Endothelial cell of umbilical vein (primary cell): ENCODE data around the gene NELFB. TPM values are rescaled to one million over a fixed set of nuclear protein-coding genes. Genes with fewer than 3 reads are reported as not detected.

Source experiments
- BruUV-seq: library from RNA; stranded (reverse); fragments of 400-500 nt; replicated peaks from 2 replicates; lab custom pipeline; 2021; lab: Mats Ljungman, UMichigan
- CTCF ChIA-PET: fragments of 300-600, 350-600 bp; sonication (Branson Sonifier 250); formaldehyde crosslinking; loops from one replicate; lab custom pipeline; 2021; ENCODE audit warnings: antibody characterized with exemption, inconsistent platforms; lab: Charles Lee
- POLR2A ChIA-PET: fragments of 300-600, 350-600 bp; sonication (Branson Sonifier 250); formaldehyde crosslinking; loops from one replicate; lab custom pipeline; 2021; ENCODE audit warnings: antibody characterized with exemption, inconsistent platforms; lab: Charles Lee
- DNase-seq: peaks from one replicate; pipeline ENCODE4 v3.0.0-alpha.2; 2011; ENCODE audit warnings: low read depth, low spot score
- FAIRE-seq: peaks from 2 replicates; lab custom pipeline; 2011; peaks lifted over from hg19 to GRCh38; lab: Jason Lieb, UNC
- H2AFZ ChIP-seq: 2 replicates; pipeline ENCODE4 v1.6.0; 2012; ENCODE audit warnings: low read depth, low read length, control low read depth, inconsistent platforms
- H3K27ac ChIP-seq: 2 replicates; pipeline ENCODE4 v1.5.1; 2011; ENCODE audit warnings: low read depth, mild to moderate bottlenecking, control low read depth, low read length, moderate library complexity; ENCODE audit not compliant: insufficient read depth
- H3K27me3 ChIP-seq, 2 experiments: 2 replicates each; pipeline versions ENCODE4 v1.6.0 to v1.6.1; 2011; ENCODE audit warnings: low read length in 2 of 2, mixed read lengths in 1 of 2; ENCODE audit not compliant: control insufficient read depth in 2 of 2, insufficient read depth in 2 of 2
- H3K36me3 ChIP-seq, 2 experiments: 2 replicates in 1 of 2; 3 replicates in 1 of 2; pipeline ENCODE4 v1.5.1; 2011; ENCODE audit warnings: low read length in 2 of 2, mild to moderate bottlenecking in 1 of 2, moderate library complexity in 1 of 2; ENCODE audit not compliant: control insufficient read depth in 2 of 2, insufficient read depth in 2 of 2; ENCODE audit errors: extremely low read depth in 1 of 2
- H3K4me1 ChIP-seq: 3 replicates; pipeline ENCODE4 v1.5.1; 2011; ENCODE audit warnings: mild to moderate bottlenecking, low read length; ENCODE audit not compliant: control insufficient read depth, insufficient read depth; ENCODE audit errors: extremely low read depth
- H3K4me2 ChIP-seq: 2 replicates; pipeline ENCODE4 v1.6.1; 2011; ENCODE audit warnings: low read length, control low read depth, mixed read lengths; ENCODE audit not compliant: insufficient read depth
- H3K4me3 ChIP-seq, 3 experiments: fragments of 200-600 bp in 1 of 3; sonication (generic), shearing (Covaris generic) in 1 of 3; replicated peaks in 1 of 3; 2 replicates each; pipeline ENCODE4 v1.5.1; 2011 to 2016; ENCODE audit warnings: control low read depth in 3 of 3, low read length in 3 of 3, mild to moderate bottlenecking in 2 of 3, inconsistent platforms in 1 of 3, low read depth in 1 of 3, moderate library complexity in 1 of 3; ENCODE audit not compliant: insufficient read depth in 1 of 3
- H3K79me2 ChIP-seq: 2 replicates; pipeline ENCODE4 v1.6.0; 2012; ENCODE audit warnings: low read length, inconsistent platforms; ENCODE audit not compliant: control insufficient read depth, insufficient read depth
- H3K9ac ChIP-seq: replicated peaks from 2 replicates; pipeline ENCODE3; 2011; ENCODE audit warnings: low read length, control low read depth; ENCODE audit not compliant: insufficient read depth; ENCODE audit errors: extremely low read depth
- H3K9me1 ChIP-seq: replicated peaks from 3 replicates; pipeline ENCODE4 v1.6.0; 2011; ENCODE audit warnings: mild to moderate bottlenecking, low read length; ENCODE audit not compliant: control insufficient read depth, insufficient read depth; ENCODE audit errors: extremely low read depth
- H3K9me3 ChIP-seq: replicated peaks from 2 replicates; pipeline ENCODE4 v1.5.1; 2012; ENCODE audit warnings: low read length, inconsistent platforms; ENCODE audit not compliant: control insufficient read depth, insufficient read depth
- H4K20me1 ChIP-seq: replicated peaks from 2 replicates; pipeline ENCODE3; 2011; ENCODE audit warnings: mild to moderate bottlenecking, low read length; ENCODE audit not compliant: control insufficient read depth, insufficient read depth; ENCODE audit errors: extremely low read depth
- CTCF ChIP-seq, 2 donors: IDR thresholded peaks; 1 replicate in 1 of 2; 2 replicates in 1 of 2; pipeline ENCODE4 v1.5.1; 2011; ENCODE audit warnings: low read length in 2 of 2, mild to moderate bottlenecking in 2 of 2, moderate library complexity in 2 of 2, control low read depth in 1 of 2, inconsistent platforms in 1 of 2, low read depth in 1 of 2; ENCODE audit not compliant: insufficient read depth in 1 of 2; ENCODE audit errors: extremely low read depth in 1 of 2
- EZH2 ChIP-seq: IDR thresholded peaks from 2 replicates; pipeline ENCODE4 v1.6.1; 2012; ENCODE audit warnings: borderline replicate concordance, low read depth, mild to moderate bottlenecking, moderate library complexity, low read length, inconsistent platforms; ENCODE audit not compliant: severe bottlenecking
- FOS ChIP-seq: IDR thresholded peaks from 2 replicates; pipeline ENCODE4 v1.6.1; 2011; ENCODE audit warnings: mild to moderate bottlenecking, low read length, moderate library complexity, borderline replicate concordance; ENCODE audit not compliant: insufficient read depth
- GATA2 ChIP-seq: IDR thresholded peaks from 2 replicates; pipeline ENCODE4 v1.7.0; 2011; ENCODE audit warnings: low read depth, mild to moderate bottlenecking, moderate library complexity, mixed read lengths, low read length; ENCODE audit not compliant: insufficient read length, insufficient read depth
- JUN ChIP-seq: IDR thresholded peaks from 2 replicates; pipeline ENCODE4 v1.6.1; 2011; ENCODE audit warnings: borderline replicate concordance, low read depth; ENCODE audit not compliant: insufficient read length, insufficient read depth
- MAX ChIP-seq: IDR thresholded peaks from 2 replicates; pipeline ENCODE4 v1.6.1; 2011; ENCODE audit not compliant: insufficient read depth, insufficient read length
- MYC ChIP-seq: IDR thresholded peaks from one replicate; pipeline ENCODE4 v1.6.1; 2011; ENCODE audit warnings: mild to moderate bottlenecking, low read depth, low read length
- POLR2A ChIP-seq: IDR thresholded peaks from 2 replicates; pipeline ENCODE4 v1.6.1; 2012; ENCODE audit warnings: low read depth, mild to moderate bottlenecking, control low read depth, low read length
- POLR2AphosphoS5 ChIP-seq: IDR thresholded peaks from 2 replicates; pipeline ENCODE4 v1.6.1; 2012; ENCODE audit warnings: low read depth, mild to moderate bottlenecking, control low read depth, low read length, moderate library complexity; ENCODE audit not compliant: insufficient read depth
- dilution Hi-C: fragments of 300-500 bp; cut with MboI; formaldehyde crosslinking; loops from one replicate; pipeline ENCODE4 v1.15.0; 2019; ENCODE audit warnings: low sequenced_read_pairs; ENCODE audit not compliant: extremely low pct_ligation_motif_present
- intact Hi-C: fragments of 100-400 bp; cut with micrococcal nuclease; formaldehyde crosslinking; loops from one replicate; pipeline ENCODE4 v1.10.0; 2022
- polyA plus RNA-seq, 4 experiments: library from polyadenylated mRNA; depleted of rRNA in 3 of 4; stranded (reverse) in 3 of 4; unstranded in 1 of 4; fragments of >200 nt; gene quantifications; 2 replicates each; pipeline versions ENCODE4 v1.2.1 to v1.2.3, GENCODE V29; 2011 to 2012; ENCODE audit warnings: missing spikeins in 1 of 4
- total RNA-seq: library from RNA; stranded (reverse); gene quantifications from 2 replicates; pipeline ENCODE4 v1.2.3, GENCODE V29; 2021

NELFB gene
- total and polyA plus RNA-seq, 2 donors (not counting 3 experiments of a cell fraction or from before 2014, with no cell fraction given), result 62.3 to 76.1 TPM

GRCh38 chr9:137308057-137308619, 53.0 kb downstream of the NELFB start:
- Histone ChIP-seq H3K27me3 (no peaks in the 10 kb centered on the region), H3K4me3 (no peak overlapping the region), H3K4me2 (no peak overlapping the region), H3K9me1 (no peaks in the 10 kb centered on the region), H3K36me3 (no peaks in the 10 kb centered on the region), H3K27ac (no peak overlapping the region), H4K20me1 (no peaks in the 10 kb centered on the region), H3K79me2 (no peaks in the 10 kb centered on the region), H2AFZ (no peak overlapping the region), H3K9me3 (no peaks in the 10 kb centered on the region), H3K9ac (no peak overlapping the region), H3K4me1 (peaks cover 30% of the 10 kb centered on the region)
- intact Hi-C loops, result no loop called here
- POLR2A ChIA-PET, result no interaction called here
- FAIRE-seq (no peak), DNase-seq (no peak)
- CTCF ChIA-PET, result no interaction called here
- BruUV-seq, result no TSS peak
- dilution Hi-C loops, result no loop called here
- TF ChIP-seq POLR2AphosphoS5 (no peak), MYC (no peak), EZH2 (no peak), POLR2A (no peak)

- intact Hi-C loops, result no loop called here
- POLR2A ChIA-PET, result no interaction called here
- H3K9me1 ChIP-seq, result no peaks in the 10 kb centered on the region
Observed at GRCh38 chr9:137309368-137310188, 54.5 kb downstream of the NELFB start.

More at GRCh38 chr9:137309368-137310188, 54.5 kb downstream of the NELFB start:
- FAIRE-seq, result no peak
- Histone ChIP-seq H3K36me3 (no peaks in the 10 kb centered on the region), H3K9me3 (no peaks in the 10 kb centered on the region), H3K27me3 (no peaks in the 10 kb centered on the region), H3K9ac (no peak overlapping the region), H3K4me2 (no peak overlapping the region), H3K79me2 (no peaks in the 10 kb centered on the region), H4K20me1 (no peaks in the 10 kb centered on the region), H3K27ac (no peak overlapping the region), H3K4me1 (peaks cover 22% of the 10 kb centered on the region), H2AFZ (no peak overlapping the region), H3K4me3 (no peak overlapping the region)
- CTCF ChIA-PET, result interaction anchor here (1.1 to 1.3 kb wide), 2 partner anchors 7 to 11 kb away, joined by 3 to 4 read pairs; partner anchors contain the start of gene NRARP
- no peak for DNase-seq
- dilution Hi-C loops, result no loop called here
- TF ChIP-seq MYC (no peak), POLR2AphosphoS5 (no peak), EZH2 (no peak), GATA2 (no peak), CTCF (IDR thresholded peaks at IDR 0.05; ENCODE audit: extremely low read depth in 1 of 2, insufficient read depth in 1 of 2, low read depth in 1 of 2, low read length in 2 of 2) (no peak), JUN (no peak), MAX (no peak), FOS (no peak), POLR2A (no peak)
- no TSS peak for BruUV-seq
